HCT116 (cell line): ENCODE measurements around the gene RENBP. TPM values are rescaled to one million over a fixed set of nuclear protein-coding genes. Genes with fewer than 3 reads are reported as not detected.

Source experiments
- microRNA-seq: library from miRNA; unstranded; fragments of <30 nt; microRNA quantifications from one replicate; pipeline ENCODE4, GENCODE V29; 2016; ENCODE audit warnings: borderline number of aligned reads
- total RNA-seq: library from RNA; stranded (reverse); gene quantifications from one replicate; pipeline ENCODE4 v1.2.1, GENCODE V29; 2021; ENCODE audit not compliant: unreplicated experiment

Gene RENBP
- total RNA-seq, 1 experiment from 2014 or later: 1.3 TPM

Small RNA genes lying within 50 kb of the gene (microRNA-seq; reads per million reads assigned to microRNA genes)
- gene MIR3202-1 (not detected), gene MIR3202-2 (not detected)

Other genes with a start within 250 kb of the RENBP start
- 185 TPM for gene BCAP31, start 220.3 kb downstream of the RENBP start, total RNA-seq
- gene ABCD1, start 219.8 kb downstream of the RENBP start, total RNA-seq: 7.1 TPM
- gene PLXNB3, start 180.4 kb downstream of the RENBP start, total RNA-seq: 4.8 TPM
- gene SRPK3, start 163.6 kb downstream of the RENBP start, total RNA-seq: not detected
- gene IDH3G, start 150.3 kb downstream of the RENBP start, total RNA-seq: 49.7 TPM
- gene SSR4, start 150.0 kb downstream of the RENBP start, total RNA-seq: 182 TPM
- 0.30 TPM for gene PDZD4, start 114.1 kb downstream of the RENBP start, total RNA-seq
- gene L1CAM, start 58.5 kb downstream of the RENBP start, total RNA-seq: 14.8 TPM
- gene AVPR2, start 40.0 kb downstream of the RENBP start, total RNA-seq: not detected
- 67.4 TPM for gene ARHGAP4, start 18.4 kb downstream of the RENBP start, total RNA-seq
- 124 TPM for gene NAA10, start 9.6 kb downstream of the RENBP start, total RNA-seq
- 72.8 TPM for gene HCFC1, start 27.2 kb upstream of the RENBP start, total RNA-seq
- 12.6 TPM for gene TMEM187, start 28.1 kb upstream of the RENBP start, total RNA-seq
- gene IRAK1, start 75.3 kb upstream of the RENBP start, total RNA-seq: 92.3 TPM
- gene MECP2, start 153.1 kb upstream of the RENBP start, total RNA-seq: 32.4 TPM
- not detected for gene OPN1LW, start 199.6 kb upstream of the RENBP start, total RNA-seq
- not detected for gene OPN1MW, start 238.0 kb upstream of the RENBP start, total RNA-seq